H1 (cell line): Measurements from ENCODE around the gene HTR3D.

Experiments
- ATF3 ChIP-seq: IDR thresholded peaks from 2 replicates; pipeline ENCODE4 v1.6.1; 2011; ENCODE audit warnings: low read depth, mild to moderate bottlenecking, low read length; ENCODE audit not compliant: insufficient read depth
- CREB1 ChIP-seq: IDR thresholded peaks from 2 replicates; pipeline ENCODE4 v1.6.1; 2012; ENCODE audit warnings: inconsistent platforms
- CTCF ChIP-seq, 3 experiments: IDR thresholded peaks; 1 replicate in 2 of 3; 2 replicates in 1 of 3; pipeline versions ENCODE4 v1.5.1 to v1.6.1; 2011; ENCODE audit warnings: low read length in 3 of 3, mild to moderate bottlenecking in 3 of 3, inconsistent platforms in 2 of 3, low read depth in 1 of 3, moderate library complexity in 1 of 3; ENCODE audit not compliant: insufficient read depth in 1 of 3; ENCODE audit errors: control extremely low read depth in 1 of 3
- EP300 ChIP-seq, 2 experiments: IDR thresholded peaks; 1 replicate in 1 of 2; 2 replicates in 1 of 2; pipeline ENCODE4 v1.6.1; 2011 to 2012; ENCODE audit warnings: low read depth in 2 of 2, low read length in 2 of 2, mild to moderate bottlenecking in 2 of 2, borderline replicate concordance in 1 of 2, inconsistent platforms in 1 of 2, moderate library complexity in 1 of 2
- JUND ChIP-seq: IDR thresholded peaks from 2 replicates; pipeline ENCODE4 v1.6.1; 2011; ENCODE audit warnings: mild to moderate bottlenecking, improper control_type of control experiment, low read length
- POLR2A ChIP-seq, 2 experiments: IDR thresholded peaks; 1 replicate in 1 of 2; 2 replicates in 1 of 2; pipeline ENCODE4 v1.6.1; 2011; ENCODE audit warnings: low read depth in 2 of 2, low read length in 2 of 2, mild to moderate bottlenecking in 2 of 2; ENCODE audit errors: control extremely low read depth in 1 of 2
- POLR2AphosphoS5 ChIP-seq: IDR thresholded peaks from 2 replicates; pipeline ENCODE4 v1.6.1; 2011; ENCODE audit warnings: low read depth, low read length
- RAD21 ChIP-seq, 2 experiments: IDR thresholded peaks in 1 of 2; conservative IDR thresholded peaks in 1 of 2; 2 replicates each; pipeline ENCODE4 v1.6.1; 2011; ENCODE audit warnings: low read depth in 2 of 2, low read length in 2 of 2, improper control_type of control experiment in 1 of 2, inconsistent platforms in 1 of 2, mild to moderate bottlenecking in 1 of 2, moderate library complexity in 1 of 2
- YY1 ChIP-seq: IDR thresholded peaks from 2 replicates; pipeline ENCODE4 v1.6.1; 2011; ENCODE audit warnings: low read depth, mild to moderate bottlenecking, low read length

- TF ChIP-seq POLR2AphosphoS5 (no peak), CREB1 (no peak), ATF3 (no peak), CTCF (IDR thresholded peaks at IDR 0.05; ENCODE audit: control extremely low read depth in 1 of 3, insufficient read depth in 1 of 3, low read depth in 1 of 3, low read length in 3 of 3) (no peak), EP300 (IDR thresholded peaks at IDR 0.05; ENCODE audit: borderline replicate concordance in 1 of 2, low read depth in 2 of 2, low read length in 2 of 2) (no peak), JUND (no peak), RAD21 (IDR thresholded peaks at IDR 0.05 in 1 of 2, conservative IDR thresholded peaks at IDR 0.05 in 1 of 2; ENCODE audit: low read depth in 2 of 2, low read length in 2 of 2) (no peak), YY1 (no peak), POLR2A (IDR thresholded peaks at IDR 0.05; ENCODE audit: control extremely low read depth in 1 of 2, low read depth in 2 of 2, low read length in 2 of 2) (no peak)
Observed at GRCh38 chr3:184082034-184082433, 50.5 kb downstream of the HTR3D start.
